ENCODE data around the gene METTL26. TPM values are rescaled to one million over a fixed set of nuclear protein-coding genes. Genes with fewer than 3 reads are reported as not detected.

METTL26 gene
- total and polyA plus RNA-seq, 2 of the 8 experiments (the other 6 are each of a cell fraction or from before 2014, with no cell fraction given), result 100 to 186 TPM

GRCh38 chr16:683396-684070 lies 47.4 kb upstream of the METTL26 start (continued):
- no peak for TF ChIP-seq CHD7 (IDR thresholded peaks at IDR 0.05; ENCODE audit: insufficient replicate concordance, low read length)
- no peak for TF ChIP-seq RBBP5 (IDR thresholded peaks at IDR 0.05; ENCODE audit: borderline replicate concordance, low read depth, low read length)
- no peak for TF ChIP-seq ATF3 (IDR thresholded peaks at IDR 0.05; ENCODE audit: insufficient read depth, low read depth, low read length)
- 0 out of 2 replicates have a peak, but pooled peaks have one; percentile 1 for TF ChIP-seq USF2 (IDR thresholded peaks at IDR 0.05; ENCODE audit: low read length)
- no peak for TF ChIP-seq SIRT6 (IDR thresholded peaks at IDR 0.05; ENCODE audit: low read length)
- TF ChIP-seq CHD1 (IDR thresholded peaks at IDR 0.05; ENCODE audit: low read depth, low read length), result no peak
- no peak for TF ChIP-seq POLR2A (IDR thresholded peaks at IDR 0.05; ENCODE audit: control extremely low read depth in 1 of 2, low read depth in 2 of 2, low read length in 2 of 2)
- 0 out of 2 replicates have a peak, but pooled peaks have one; percentile 38 for TF ChIP-seq KDM5A (IDR thresholded peaks at IDR 0.05; ENCODE audit: low read length)
- no peak for TF ChIP-seq TEAD4 (IDR thresholded peaks at IDR 0.05; ENCODE audit: low read depth, low read length)

Measured in H1 (cell line).